Measurements from ENCODE around the gene CNOT6. TPM values are rescaled to one million over a fixed set of nuclear protein-coding genes. Genes with fewer than 3 reads are reported as not detected.

The CNOT6 gene
- total and polyA plus RNA-seq, 4 donors = 1.4 to 25.0 (median 4.2) TPM

DNA sequence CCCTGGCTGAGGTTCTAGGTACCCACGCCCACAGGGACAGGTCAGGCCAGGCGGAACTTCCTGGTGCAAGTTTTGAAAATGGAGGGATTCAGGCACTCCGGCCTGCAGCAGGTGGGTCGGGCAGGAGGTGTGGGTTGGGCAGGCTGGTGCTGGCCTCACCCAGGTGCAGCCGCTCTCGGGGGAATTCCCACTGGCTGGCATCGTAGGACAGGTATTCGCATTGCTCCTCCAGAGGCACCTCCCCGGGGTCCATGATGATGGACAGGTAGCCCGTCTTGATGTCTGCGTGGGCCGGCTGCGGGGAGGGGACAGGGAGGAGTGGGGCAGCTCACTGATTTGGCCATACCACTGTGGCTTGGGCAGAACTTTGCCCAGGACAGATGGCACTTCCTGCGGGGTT is 125.8 kb downstream of the CNOT6 start:
- Histone ChIP-seq H3K9ac (ENCODE audit: low read depth in 1 of 2, low read length in 2 of 2) (no peak overlapping the region), H3K9me3 (ENCODE audit: control insufficient read depth in 4 of 4, low read length in 3 of 4) (no peaks in the 10 kb centered on the region), H3K4me3 (ENCODE audit: low read depth in 1 of 3, low read length in 3 of 3) (no peak overlapping the region), H3K36me3 (ENCODE audit: control insufficient read depth in 4 of 4, insufficient read depth in 3 of 4, low read depth in 1 of 4, low read length in 3 of 4) (no peaks in the 10 kb centered on the region), H3K4me1 (ENCODE audit: control insufficient read depth in 4 of 4, insufficient read depth in 4 of 4, low read length in 3 of 4) (peaks cover 3 to 8% (median 4%) of the 10 kb centered on the region in 4 donors), H3K27ac (ENCODE audit: low read depth in 1 of 2, low read length in 2 of 2) (no peak overlapping the region), H3K27me3 (ENCODE audit: control insufficient read depth in 4 of 4, insufficient read depth in 4 of 4, low read length in 3 of 4) (peaks cover 0 to 10% (median 0%) of the 10 kb centered on the region in 4 donors)
- TF ChIP-seq, protein P1, sequence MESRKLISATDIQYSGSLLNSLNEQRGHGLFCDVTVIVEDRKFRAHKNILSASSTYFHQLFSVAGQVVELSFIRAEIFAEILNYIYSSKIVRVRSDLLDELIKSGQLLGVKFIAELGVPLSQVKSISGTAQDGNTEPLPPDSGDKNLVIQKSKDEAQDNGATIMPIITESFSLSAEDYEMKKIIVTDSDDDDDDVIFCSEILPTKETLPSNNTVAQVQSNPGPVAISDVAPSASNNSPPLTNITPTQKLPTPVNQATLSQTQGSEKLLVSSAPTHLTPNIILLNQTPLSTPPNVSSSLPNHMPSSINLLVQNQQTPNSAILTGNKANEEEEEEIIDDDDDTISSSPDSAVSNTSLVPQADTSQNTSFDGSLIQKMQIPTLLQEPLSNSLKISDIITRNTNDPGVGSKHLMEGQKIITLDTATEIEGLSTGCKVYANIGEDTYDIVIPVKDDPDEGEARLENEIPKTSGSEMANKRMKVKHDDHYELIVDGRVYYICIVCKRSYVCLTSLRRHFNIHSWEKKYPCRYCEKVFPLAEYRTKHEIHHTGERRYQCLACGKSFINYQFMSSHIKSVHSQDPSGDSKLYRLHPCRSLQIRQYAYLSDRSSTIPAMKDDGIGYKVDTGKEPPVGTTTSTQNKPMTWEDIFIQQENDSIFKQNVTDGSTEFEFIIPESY (IDR thresholded peaks at IDR 0.05) = no peak
- TF ChIP-seq TAF1 (conservative IDR thresholded peaks at IDR 0.05) = no peak
- TF ChIP-seq, protein P2, sequence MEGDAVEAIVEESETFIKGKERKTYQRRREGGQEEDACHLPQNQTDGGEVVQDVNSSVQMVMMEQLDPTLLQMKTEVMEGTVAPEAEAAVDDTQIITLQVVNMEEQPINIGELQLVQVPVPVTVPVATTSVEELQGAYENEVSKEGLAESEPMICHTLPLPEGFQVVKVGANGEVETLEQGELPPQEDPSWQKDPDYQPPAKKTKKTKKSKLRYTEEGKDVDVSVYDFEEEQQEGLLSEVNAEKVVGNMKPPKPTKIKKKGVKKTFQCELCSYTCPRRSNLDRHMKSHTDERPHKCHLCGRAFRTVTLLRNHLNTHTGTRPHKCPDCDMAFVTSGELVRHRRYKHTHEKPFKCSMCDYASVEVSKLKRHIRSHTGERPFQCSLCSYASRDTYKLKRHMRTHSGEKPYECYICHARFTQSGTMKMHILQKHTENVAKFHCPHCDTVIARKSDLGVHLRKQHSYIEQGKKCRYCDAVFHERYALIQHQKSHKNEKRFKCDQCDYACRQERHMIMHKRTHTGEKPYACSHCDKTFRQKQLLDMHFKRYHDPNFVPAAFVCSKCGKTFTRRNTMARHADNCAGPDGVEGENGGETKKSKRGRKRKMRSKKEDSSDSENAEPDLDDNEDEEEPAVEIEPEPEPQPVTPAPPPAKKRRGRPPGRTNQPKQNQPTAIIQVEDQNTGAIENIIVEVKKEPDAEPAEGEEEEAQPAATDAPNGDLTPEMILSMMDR (IDR thresholded peaks at IDR 0.05; ENCODE audit: low read depth, low read length, missing input control) = no peak
- TF ChIP-seq FOXA2 (IDR thresholded peaks at IDR 0.05) = no peak
- TF ChIP-seq YY1 (IDR thresholded peaks at IDR 0.05) = no peak
- TF ChIP-seq, protein P3, sequence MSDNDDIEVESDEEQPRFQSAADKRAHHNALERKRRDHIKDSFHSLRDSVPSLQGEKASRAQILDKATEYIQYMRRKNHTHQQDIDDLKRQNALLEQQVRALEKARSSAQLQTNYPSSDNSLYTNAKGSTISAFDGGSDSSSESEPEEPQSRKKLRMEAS (IDR thresholded peaks at IDR 0.05) = no peak
- TF ChIP-seq EGR1 (IDR thresholded peaks at IDR 0.05; ENCODE audit: low read depth in 2 of 2) = no peak
- TF ChIP-seq, protein P4, sequence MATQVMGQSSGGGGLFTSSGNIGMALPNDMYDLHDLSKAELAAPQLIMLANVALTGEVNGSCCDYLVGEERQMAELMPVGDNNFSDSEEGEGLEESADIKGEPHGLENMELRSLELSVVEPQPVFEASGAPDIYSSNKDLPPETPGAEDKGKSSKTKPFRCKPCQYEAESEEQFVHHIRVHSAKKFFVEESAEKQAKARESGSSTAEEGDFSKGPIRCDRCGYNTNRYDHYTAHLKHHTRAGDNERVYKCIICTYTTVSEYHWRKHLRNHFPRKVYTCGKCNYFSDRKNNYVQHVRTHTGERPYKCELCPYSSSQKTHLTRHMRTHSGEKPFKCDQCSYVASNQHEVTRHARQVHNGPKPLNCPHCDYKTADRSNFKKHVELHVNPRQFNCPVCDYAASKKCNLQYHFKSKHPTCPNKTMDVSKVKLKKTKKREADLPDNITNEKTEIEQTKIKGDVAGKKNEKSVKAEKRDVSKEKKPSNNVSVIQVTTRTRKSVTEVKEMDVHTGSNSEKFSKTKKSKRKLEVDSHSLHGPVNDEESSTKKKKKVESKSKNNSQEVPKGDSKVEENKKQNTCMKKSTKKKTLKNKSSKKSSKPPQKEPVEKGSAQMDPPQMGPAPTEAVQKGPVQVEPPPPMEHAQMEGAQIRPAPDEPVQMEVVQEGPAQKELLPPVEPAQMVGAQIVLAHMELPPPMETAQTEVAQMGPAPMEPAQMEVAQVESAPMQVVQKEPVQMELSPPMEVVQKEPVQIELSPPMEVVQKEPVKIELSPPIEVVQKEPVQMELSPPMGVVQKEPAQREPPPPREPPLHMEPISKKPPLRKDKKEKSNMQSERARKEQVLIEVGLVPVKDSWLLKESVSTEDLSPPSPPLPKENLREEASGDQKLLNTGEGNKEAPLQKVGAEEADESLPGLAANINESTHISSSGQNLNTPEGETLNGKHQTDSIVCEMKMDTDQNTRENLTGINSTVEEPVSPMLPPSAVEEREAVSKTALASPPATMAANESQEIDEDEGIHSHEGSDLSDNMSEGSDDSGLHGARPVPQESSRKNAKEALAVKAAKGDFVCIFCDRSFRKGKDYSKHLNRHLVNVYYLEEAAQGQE (IDR thresholded peaks at IDR 0.05) = no peak
- no peak for TF ChIP-seq FOXA1 (IDR thresholded peaks at IDR 0.05)
- TF ChIP-seq JUND (IDR thresholded peaks at IDR 0.05) = no peak
- TF ChIP-seq RAD21 (IDR thresholded peaks at IDR 0.05) = no peak
- WGBS = 87% methylated on average over 14 of the region's 14 CpGs
- DNase-seq (ENCODE audit: low spot score) = no peak

DNA sequence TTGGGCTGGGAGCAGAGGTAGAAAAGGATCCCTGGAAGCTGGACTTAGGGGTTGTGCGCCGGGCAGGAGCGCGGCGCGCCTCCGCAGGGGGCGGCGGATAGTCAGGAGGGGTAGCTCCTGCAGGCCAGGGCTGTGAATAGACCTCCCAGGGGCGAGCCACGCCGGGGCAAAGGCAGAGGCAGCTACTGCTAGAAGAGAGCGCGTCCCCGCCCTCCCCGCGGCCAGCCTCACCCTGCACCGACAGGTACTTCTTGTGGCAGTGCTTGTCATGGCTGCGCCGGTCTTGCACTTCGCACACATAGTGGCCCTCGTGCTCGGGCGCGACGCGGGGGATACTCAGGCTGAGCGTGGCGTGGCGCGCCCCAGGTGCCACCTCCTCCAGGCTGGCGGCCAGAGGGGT is 127.1 kb downstream of the CNOT6 start:
- WGBS = 75% methylated on average over 32 of the region's 32 CpGs
- H3K36me3 ChIP-seq (ENCODE audit: control insufficient read depth in 4 of 4, insufficient read depth in 3 of 4, low read depth in 1 of 4, low read length in 3 of 4) = no peaks in the 10 kb centered on the region
- no peaks in the 10 kb centered on the region for H3K9me3 ChIP-seq (ENCODE audit: control insufficient read depth in 4 of 4, low read length in 3 of 4)
- peaks cover 0 to 10% (median 0%) of the 10 kb centered on the region in 4 donors for H3K27me3 ChIP-seq (ENCODE audit: control insufficient read depth in 4 of 4, insufficient read depth in 4 of 4, low read length in 3 of 4)
- no peak overlapping the region for H3K9ac ChIP-seq (ENCODE audit: low read depth in 1 of 2, low read length in 2 of 2)
- TF ChIP-seq HNF4G (IDR thresholded peaks at IDR 0.05) = no peak
- no peak for TF ChIP-seq HNF4A (conservative IDR thresholded peaks at IDR 0.05)
- TF ChIP-seq FOXA1 (IDR thresholded peaks at IDR 0.05) = no peak
- H3K4me3 ChIP-seq (ENCODE audit: low read depth in 1 of 3, low read length in 3 of 3) = no peak overlapping the region
- H3K27ac ChIP-seq (ENCODE audit: low read depth in 1 of 2, low read length in 2 of 2) = no peak overlapping the region
- no peak for DNase-seq (ENCODE audit: low spot score)
- peaks cover 3 to 8% (median 4%) of the 10 kb centered on the region in 4 donors for H3K4me1 ChIP-seq (ENCODE audit: control insufficient read depth in 4 of 4, insufficient read depth in 4 of 4, low read length in 3 of 4)
